ENCODE measurements around the gene HCN2.
"Not testable (repeated sequence)": the region's sequence is repeated elsewhere in the genome, so short reads cannot be mapped to it uniquely, and the experiment has no call there.

HCN2 gene

GRCh38 chr19:622666-623065 is 33.0 kb downstream of the HCN2 start:
- DNase-seq: no peak

- no peak for DNase-seq
Observed at GRCh38 chr19:623175-623916, 33.7 kb downstream of the HCN2 start.

GRCh38 chr19:623974-624373 is 34.3 kb downstream of the HCN2 start:
- DNase-seq: no peak

GRCh38 chr19:624433-625109 is 34.9 kb downstream of the HCN2 start:
- DNase-seq: no peak

GRCh38 chr19:625257-625656 is 35.6 kb downstream of the HCN2 start:
- no peak for DNase-seq

- not testable (repeated sequence) for DNase-seq
Observed at GRCh38 chr19:626566-626965, 36.9 kb downstream of the HCN2 start.

GRCh38 chr19:628168-628567 is 38.5 kb downstream of the HCN2 start:
- DNase-seq: no peak

- not testable (repeated sequence) for DNase-seq
Observed at GRCh38 chr19:629515-629914, 39.8 kb downstream of the HCN2 start.

GRCh38 chr19:629961-630714 is 40.5 kb downstream of the HCN2 start:
- no peak for DNase-seq

- no peak for DNase-seq
Observed at GRCh38 chr19:632579-633067, 42.9 kb downstream of the HCN2 start.

- DNase-seq: peak; percentile 87
Observed at GRCh38 chr19:633068-633785, 43.5 kb downstream of the HCN2 start, which contains the start of gene POLRMT. TSS of gene POLRMT (minus strand) at chr19:633537. CDS start at chr19:633512, 25 bp downstream.

GRCh38 chr19:633786-634639 is 44.3 kb downstream of the HCN2 start:
- DNase-seq: no peak

- no peak for DNase-seq
Observed at GRCh38 chr19:634975-635652, 45.4 kb downstream of the HCN2 start.

- DNase-seq: no peak
Observed at GRCh38 chr19:638906-639252, 49.2 kb downstream of the HCN2 start.

- peak; percentile 76 for DNase-seq
Observed at GRCh38 chr19:639253-640160, 49.8 kb downstream of the HCN2 start, which contains the start of gene FGF22. TSS of gene FGF22 (plus strand) at chr19:639879. CDS start at chr19:639926, 47 bp downstream.

- DNase-seq: no peak
Observed at GRCh38 chr19:640161-640558, 50.5 kb downstream of the HCN2 start.

GRCh38 chr19:640606-641189 is 51.0 kb downstream of the HCN2 start:
- no peak for DNase-seq

- DNase-seq: no peak
Observed at GRCh38 chr19:641702-642101, 52.0 kb downstream of the HCN2 start.
